ENCODE measurements around the gene SUSD5. TPM values are rescaled to one million over a fixed set of nuclear protein-coding genes. Genes with fewer than 3 reads are reported as not detected.
A peak's percentile ranks its signal among the peaks of the same experiment; 100 is the strongest.

SUSD5 gene
- total RNA-seq, 4 donors from 2014 or later: 1.1 to 4.4 (median 1.9) TPM

DNA sequence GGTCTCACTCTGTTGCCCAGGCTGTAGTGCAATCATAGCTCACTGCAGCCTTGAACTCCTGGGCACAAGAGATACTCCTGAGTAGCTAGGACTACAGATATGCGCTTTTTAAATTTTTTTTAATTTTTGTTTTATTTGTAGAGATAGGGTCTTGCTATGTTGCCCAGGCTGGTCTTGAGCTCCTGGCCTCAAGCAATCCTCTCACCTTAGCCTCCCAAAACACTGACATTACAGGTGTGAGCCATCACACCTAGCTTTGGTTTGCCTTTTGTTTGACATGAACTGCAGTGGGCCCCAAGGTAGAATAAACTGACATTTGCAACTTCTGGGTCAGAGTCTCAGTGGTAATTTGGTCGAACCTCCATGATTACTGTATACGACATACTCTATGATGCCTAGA lies 113.8 kb downstream of the SUSD5 start:
- WGBS, 2 donors: 90 to 96% methylated on average over 3 of the region's 3 CpGs
- TF ChIP-seq, protein P1, sequence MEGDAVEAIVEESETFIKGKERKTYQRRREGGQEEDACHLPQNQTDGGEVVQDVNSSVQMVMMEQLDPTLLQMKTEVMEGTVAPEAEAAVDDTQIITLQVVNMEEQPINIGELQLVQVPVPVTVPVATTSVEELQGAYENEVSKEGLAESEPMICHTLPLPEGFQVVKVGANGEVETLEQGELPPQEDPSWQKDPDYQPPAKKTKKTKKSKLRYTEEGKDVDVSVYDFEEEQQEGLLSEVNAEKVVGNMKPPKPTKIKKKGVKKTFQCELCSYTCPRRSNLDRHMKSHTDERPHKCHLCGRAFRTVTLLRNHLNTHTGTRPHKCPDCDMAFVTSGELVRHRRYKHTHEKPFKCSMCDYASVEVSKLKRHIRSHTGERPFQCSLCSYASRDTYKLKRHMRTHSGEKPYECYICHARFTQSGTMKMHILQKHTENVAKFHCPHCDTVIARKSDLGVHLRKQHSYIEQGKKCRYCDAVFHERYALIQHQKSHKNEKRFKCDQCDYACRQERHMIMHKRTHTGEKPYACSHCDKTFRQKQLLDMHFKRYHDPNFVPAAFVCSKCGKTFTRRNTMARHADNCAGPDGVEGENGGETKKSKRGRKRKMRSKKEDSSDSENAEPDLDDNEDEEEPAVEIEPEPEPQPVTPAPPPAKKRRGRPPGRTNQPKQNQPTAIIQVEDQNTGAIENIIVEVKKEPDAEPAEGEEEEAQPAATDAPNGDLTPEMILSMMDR (IDR thresholded peaks at IDR 0.05): no peak
- TF ChIP-seq POLR2A (IDR thresholded peaks at IDR 0.05): no peak

DNA sequence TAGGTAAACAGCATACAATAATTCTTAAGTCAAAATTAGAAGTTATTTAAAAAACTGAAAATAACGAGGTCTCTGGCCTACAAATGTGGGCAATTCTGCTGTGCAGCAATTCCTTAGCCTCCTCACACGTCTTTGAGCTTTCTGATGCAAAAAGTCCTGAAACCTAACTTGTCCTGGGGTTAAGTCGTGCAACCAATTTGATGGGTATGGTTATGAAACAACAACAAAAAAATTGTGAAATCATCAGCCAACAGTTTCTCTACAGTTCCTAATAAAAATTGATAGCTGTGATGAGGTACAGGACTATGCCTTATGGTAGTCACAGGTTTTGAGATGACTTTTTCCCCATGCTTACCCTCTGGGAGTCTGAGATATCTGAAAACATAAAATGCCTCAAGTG lies 115.1 kb downstream of the SUSD5 start:
- 87 to 89% methylated on average over 3 of the region's 3 CpGs for WGBS, 2 donors
- intact Hi-C loops (cut with DNase I; ENCODE audit: low total_unique reads): no loop called here
- TF ChIP-seq, protein P1 (IDR thresholded peaks at IDR 0.05): no peak
- no peak for TF ChIP-seq POLR2A (IDR thresholded peaks at IDR 0.05)
- no peak overlapping the region for H3K4me3 ChIP-seq (ENCODE audit: low read depth, poor library complexity, severe bottlenecking)
- no peak for DNase-seq (ENCODE audit: low spot score in 2 of 2)

More for the DNA sequence above, 113.8 kb downstream of the SUSD5 start:
- no peak overlapping the region for H3K4me3 ChIP-seq (ENCODE audit: low read depth, poor library complexity, severe bottlenecking)
- no peak for DNase-seq (ENCODE audit: low spot score in 2 of 2)
- intact Hi-C loops (cut with DNase I; ENCODE audit: low total_unique reads): no loop called here

DNA sequence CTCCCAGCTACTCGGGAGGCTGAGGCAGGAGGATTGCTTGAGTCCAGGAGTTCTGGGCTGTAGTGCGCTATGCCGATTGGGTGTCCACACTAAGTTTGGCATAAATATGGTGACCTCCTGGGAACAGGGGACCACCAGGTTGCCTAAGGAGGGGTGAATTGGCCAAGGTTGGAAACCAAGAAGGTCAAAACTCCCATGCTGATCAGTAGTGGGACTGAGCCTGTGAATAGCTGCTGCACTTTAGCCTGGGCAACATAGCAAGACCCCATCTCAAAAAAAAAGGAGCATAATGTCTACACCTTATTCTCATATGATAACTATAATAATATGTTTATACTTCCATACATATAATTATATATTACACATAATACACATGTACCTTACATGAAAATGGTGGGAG lies 115.6 kb downstream of the SUSD5 start:
- no peak for DNase-seq (ENCODE audit: low spot score in 2 of 2)
- H3K4me3 ChIP-seq (ENCODE audit: low read depth, poor library complexity, severe bottlenecking): no peak overlapping the region
- intact Hi-C loops (cut with DNase I; ENCODE audit: low total_unique reads): no loop called here
- 90 to 94% methylated on average over 3 of the region's 3 CpGs for WGBS, 2 donors
- TF ChIP-seq, protein P1 (IDR thresholded peaks at IDR 0.05): no peak
- TF ChIP-seq POLR2A (IDR thresholded peaks at IDR 0.05): no peak

DNA sequence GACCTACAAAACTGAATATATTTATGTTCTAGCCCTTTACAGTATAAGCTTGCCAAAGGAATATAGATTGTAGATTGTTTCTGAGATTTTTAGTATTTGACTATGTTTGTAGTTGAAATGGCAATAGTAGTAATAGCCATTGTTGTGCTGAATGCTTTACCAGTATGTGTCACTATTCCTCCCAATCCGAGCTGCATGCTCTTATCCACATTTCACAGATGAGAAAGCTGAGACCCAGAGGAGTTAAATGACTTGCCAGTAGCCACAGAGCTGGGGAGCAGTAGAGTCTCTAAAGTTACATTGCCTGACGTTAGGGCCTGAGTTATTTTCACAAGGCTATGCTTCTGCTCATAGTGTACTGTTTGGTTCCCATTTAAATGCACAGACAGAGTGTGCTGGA lies 118.4 kb downstream of the SUSD5 start:
- H3K4me3 ChIP-seq (ENCODE audit: low read depth, poor library complexity, severe bottlenecking): no peak overlapping the region
- intact Hi-C loops (cut with DNase I; ENCODE audit: low total_unique reads): no loop called here
- WGBS, 2 donors: 63 to 72% methylated on average over 2 of the region's 2 CpGs
- DNase-seq (ENCODE audit: low spot score in 2 of 2): peak in 1 of 2 donors; percentile 14
- no peak for TF ChIP-seq POLR2A (IDR thresholded peaks at IDR 0.05)
- TF ChIP-seq, protein P1 (IDR thresholded peaks at IDR 0.05): no peak

Other genes with a start within 250 kb of the SUSD5 start
- gene GLB1, start 121.7 kb downstream of the SUSD5 start, total RNA-seq: 10 to 100 TPM; 24.7 to 42.3 (median 36.6) TPM
- gene TMPPE, start 121.7 kb downstream of the SUSD5 start, total RNA-seq: 10 to 100 TPM in 2 of 4 donors, 1 to 10 TPM in 2; 9.2 to 14.0 (median 11.6) TPM
- gene CRTAP, start 104.8 kb downstream of the SUSD5 start, total RNA-seq: 100 to 1,000 TPM; 130 to 258 (median 196) TPM
- gene FBXL2, start 58.6 kb upstream of the SUSD5 start, total RNA-seq: 1 to 10 TPM in 3 of 4 donors, under 1 TPM in 1; 0.76 to 6.0 (median 3.0) TPM
- 10 to 100 TPM; 27.1 to 51.5 (median 38.8) TPM for gene UBP1, start 221.6 kb upstream of the SUSD5 start, total RNA-seq